ENCODE measurements around the gene MLH1.

GRCh38 chr3:37058117-37058516, 64.8 kb downstream of the MLH1 start:
- TF ChIP-seq CTCF (conservative IDR thresholded peaks at IDR 0.05; ENCODE audit: low read depth, low read length), result no peak
- no peak for TF ChIP-seq EZH2 (IDR thresholded peaks at IDR 0.05; ENCODE audit: borderline replicate concordance, low read depth, low read length, poor library complexity, severe bottlenecking)
